ENCODE data around the gene CNTN2.

Gene CNTN2

GRCh38 chr1:205024679-205025078, 18.3 kb upstream of the CNTN2 start:
- Histone ChIP-seq H3K4me1 (ENCODE audit: low read length) (no peaks in the 10 kb centered on the region), H3F3A (ENCODE audit: insufficient read depth, low read length) (no peaks in the 10 kb centered on the region), H3K9me2 (replicated peaks; ENCODE audit: insufficient read depth, low read length) (no peaks in the 10 kb centered on the region), H2AFZ (ENCODE audit: low read length) (no peak overlapping the region), H3K4me3 (ENCODE audit: low read length) (no peak overlapping the region), H3K9me3 (replicated peaks; ENCODE audit: insufficient read depth, low read length) (no peaks in the 10 kb centered on the region), H3K27ac (ENCODE audit: low read length) (no peak overlapping the region), H3K36me3 (replicated peaks; ENCODE audit: insufficient read depth, low read length) (no peaks in the 10 kb centered on the region), H4K20me1 (ENCODE audit: insufficient read depth, low read length) (no peaks in the 10 kb centered on the region), H3K4me2 (ENCODE audit: low read depth, low read length) (no peak overlapping the region), H3K27me3 (replicated peaks; ENCODE audit: insufficient read depth, low read length) (peaks cover 39% of the 10 kb centered on the region), H3K9ac (ENCODE audit: low read length) (no peak overlapping the region), H3K79me2 (ENCODE audit: low read length) (no peaks in the 10 kb centered on the region)
- no peak for DNase-seq
- TF ChIP-seq EZH2phosphoT487 (IDR thresholded peaks at IDR 0.05; ENCODE audit: low read length), result no peak
- no peak for TF ChIP-seq CTCF (IDR thresholded peaks at IDR 0.05; ENCODE audit: low read length)
- no peak for TF ChIP-seq EZH2 (optimal IDR thresholded peaks at IDR 0.05; ENCODE audit: low read depth, low read length)

DNA sequence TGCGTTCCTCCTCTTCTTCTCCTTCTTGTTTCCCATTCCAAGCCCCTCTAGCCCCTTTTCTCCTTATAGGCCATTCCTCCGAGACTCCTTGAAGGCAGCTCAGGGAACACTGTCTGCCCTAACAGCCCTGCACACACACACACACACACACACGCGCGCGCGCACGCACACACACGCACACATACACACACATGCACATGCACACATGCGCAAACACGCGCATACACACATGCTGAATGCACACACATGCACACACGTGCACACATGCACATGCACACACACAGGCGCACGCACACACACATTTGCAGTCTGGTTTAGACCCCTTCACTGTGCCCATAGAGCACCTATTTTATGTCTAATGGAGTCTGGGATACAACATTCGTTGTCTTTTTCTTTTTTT, 17.8 kb upstream of the CNTN2 start:
- Histone ChIP-seq H3F3A (ENCODE audit: insufficient read depth, low read length) (no peaks in the 10 kb centered on the region), H3K27me3 (replicated peaks; ENCODE audit: insufficient read depth, low read length) (peaks cover 39% of the 10 kb centered on the region)

GRCh38 chr1:205026181-205026580, 16.8 kb upstream of the CNTN2 start:
- H3K4me2 ChIP-seq (ENCODE audit: low read depth, low read length), result no peak overlapping the region
- H3K79me2 ChIP-seq (ENCODE audit: low read length), result no peaks in the 10 kb centered on the region
- no peaks in the 10 kb centered on the region for H3K36me3 ChIP-seq (replicated peaks; ENCODE audit: insufficient read depth, low read length)
- H3K4me3 ChIP-seq (ENCODE audit: low read length), result no peak overlapping the region
- no peaks in the 10 kb centered on the region for H4K20me1 ChIP-seq (ENCODE audit: insufficient read depth, low read length)
- H3K9me3 ChIP-seq (replicated peaks; ENCODE audit: insufficient read depth, low read length), result no peaks in the 10 kb centered on the region
- peaks cover 39% of the 10 kb centered on the region for H3K27me3 ChIP-seq (replicated peaks; ENCODE audit: insufficient read depth, low read length)
- H3K27ac ChIP-seq (ENCODE audit: low read length), result no peak overlapping the region
- no peaks in the 10 kb centered on the region for H3K9me2 ChIP-seq (replicated peaks; ENCODE audit: insufficient read depth, low read length)
- no peak for TF ChIP-seq EZH2phosphoT487 (IDR thresholded peaks at IDR 0.05; ENCODE audit: low read length)
- TF ChIP-seq EZH2 (optimal IDR thresholded peaks at IDR 0.05; ENCODE audit: low read depth, low read length), result no peak
- no peak for TF ChIP-seq CTCF (IDR thresholded peaks at IDR 0.05; ENCODE audit: low read length)
- no peaks in the 10 kb centered on the region for H3F3A ChIP-seq (ENCODE audit: insufficient read depth, low read length)
- no peaks in the 10 kb centered on the region for H3K4me1 ChIP-seq (ENCODE audit: low read length)
- DNase-seq, result no peak
- no peak overlapping the region for H2AFZ ChIP-seq (ENCODE audit: low read length)
- H3K9ac ChIP-seq (ENCODE audit: low read length), result no peak overlapping the region

More for the DNA sequence above, 17.8 kb upstream of the CNTN2 start:
- no peak overlapping the region for H2AFZ ChIP-seq (ENCODE audit: low read length)
- H3K9me3 ChIP-seq (replicated peaks; ENCODE audit: insufficient read depth, low read length), result no peaks in the 10 kb centered on the region
- DNase-seq, result no peak
- no peaks in the 10 kb centered on the region for H3K36me3 ChIP-seq (replicated peaks; ENCODE audit: insufficient read depth, low read length)
- H3K4me3 ChIP-seq (ENCODE audit: low read length), result no peak overlapping the region
- H3K9ac ChIP-seq (ENCODE audit: low read length), result no peak overlapping the region
- H3K9me2 ChIP-seq (replicated peaks; ENCODE audit: insufficient read depth, low read length), result no peaks in the 10 kb centered on the region
- TF ChIP-seq CTCF (IDR thresholded peaks at IDR 0.05; ENCODE audit: low read length), result no peak
- no peak for TF ChIP-seq EZH2 (optimal IDR thresholded peaks at IDR 0.05; ENCODE audit: low read depth, low read length)
- no peak for TF ChIP-seq EZH2phosphoT487 (IDR thresholded peaks at IDR 0.05; ENCODE audit: low read length)
- H3K27ac ChIP-seq (ENCODE audit: low read length), result no peak overlapping the region
- H4K20me1 ChIP-seq (ENCODE audit: insufficient read depth, low read length), result no peaks in the 10 kb centered on the region
- no peak overlapping the region for H3K4me2 ChIP-seq (ENCODE audit: low read depth, low read length)
- H3K79me2 ChIP-seq (ENCODE audit: low read length), result no peaks in the 10 kb centered on the region
- H3K4me1 ChIP-seq (ENCODE audit: low read length), result no peaks in the 10 kb centered on the region

Data from MM.1S (cell line).